ENCODE results near the gene GNA15.
"Not testable (repeated sequence)": the region's sequence is repeated elsewhere in the genome, so short reads cannot be mapped to it uniquely, and the experiment has no call there.

GNA15 gene

GRCh38 chr19:3192684-3193083 is 56.9 kb downstream of the GNA15 start:
- no peak for FAIRE-seq

GRCh38 chr19:3193256-3194105 is 57.6 kb downstream of the GNA15 start:
- FAIRE-seq, result no peak

- FAIRE-seq, result no peak
Measured at GRCh38 chr19:3194106-3195087, 58.6 kb downstream of the GNA15 start.

GRCh38 chr19:3196064-3196932 is 60.5 kb downstream of the GNA15 start:
- no peak for FAIRE-seq

GRCh38 chr19:3196933-3197205 is 61.0 kb downstream of the GNA15 start:
- no peak for FAIRE-seq

- no peak for FAIRE-seq
Measured at GRCh38 chr19:3198901-3199700, 63.3 kb downstream of the GNA15 start.

- no peak for FAIRE-seq
Measured at GRCh38 chr19:3201072-3201700, 65.4 kb downstream of the GNA15 start.

GRCh38 chr19:3201911-3202310 is 66.1 kb downstream of the GNA15 start:
- FAIRE-seq, result no peak

GRCh38 chr19:3202346-3202745 is 66.5 kb downstream of the GNA15 start:
- FAIRE-seq, result no peak

GRCh38 chr19:3202895-3203294 is 67.1 kb downstream of the GNA15 start:
- not testable (repeated sequence) for FAIRE-seq

GRCh38 chr19:3203805-3204645 is 68.2 kb downstream of the GNA15 start:
- no peak for FAIRE-seq

- FAIRE-seq, result no peak
Measured at GRCh38 chr19:3204646-3205275, 68.9 kb downstream of the GNA15 start.

- no peak for FAIRE-seq
Measured at GRCh38 chr19:3206216-3206953, 70.6 kb downstream of the GNA15 start.

GRCh38 chr19:3207461-3208242 is 71.8 kb downstream of the GNA15 start:
- no peak for FAIRE-seq

- no peak for FAIRE-seq
Measured at GRCh38 chr19:3208317-3209207, 72.7 kb downstream of the GNA15 start.

- no peak for FAIRE-seq
Measured at GRCh38 chr19:3210347-3211017, 74.6 kb downstream of the GNA15 start.

GRCh38 chr19:3211191-3211590 is 75.4 kb downstream of the GNA15 start:
- no peak for FAIRE-seq

Measured in colon (tissue), 2 donors.